ENCODE results near the gene TMUB1.

TMUB1 gene

GRCh38 chr7:151079199-151079910 lies 3.9 kb downstream of the TMUB1 start:
- peaks cover 51% of the 10 kb centered on the region for H3K36me3 ChIP-seq (replicated peaks)
- in situ Hi-C loops (cut with MboI; ENCODE audit: low sequenced_read_pairs): no loop called here
- DNase-seq (ENCODE audit: low spot score in 2 of 2): no peak
- no peaks in the 10 kb centered on the region for H3K27me3 ChIP-seq (ENCODE audit: low read depth)
- H3K9me3 ChIP-seq: no peaks in the 10 kb centered on the region
- H3K4me1 ChIP-seq: peaks cover 24% of the 10 kb centered on the region
- H3K4me3 ChIP-seq: peak overlapping the region; percentile 98

GRCh38 chr7:151078233-151079040 lies 4.9 kb downstream of the TMUB1 start:
- DNase-seq (ENCODE audit: low spot score in 2 of 2): peak in 1 of 2 experiments; percentile 50
- peaks cover 61% of the 10 kb centered on the region for H3K36me3 ChIP-seq (replicated peaks)
- in situ Hi-C loops (cut with MboI; ENCODE audit: low sequenced_read_pairs): no loop called here
- H3K9me3 ChIP-seq: no peaks in the 10 kb centered on the region
- H3K27me3 ChIP-seq (ENCODE audit: low read depth): no peaks in the 10 kb centered on the region
- H3K4me3 ChIP-seq: no peak overlapping the region
- peaks cover 24% of the 10 kb centered on the region for H3K4me1 ChIP-seq

- H3K9me3 ChIP-seq: no peaks in the 10 kb centered on the region
- peaks cover 66% of the 10 kb centered on the region for H3K36me3 ChIP-seq (replicated peaks)
- H3K4me3 ChIP-seq: no peak overlapping the region
- in situ Hi-C loops (cut with MboI; ENCODE audit: low sequenced_read_pairs): no loop called here
- no peaks in the 10 kb centered on the region for H3K27me3 ChIP-seq (ENCODE audit: low read depth)
- peaks cover 24% of the 10 kb centered on the region for H3K4me1 ChIP-seq
- no peak for DNase-seq (ENCODE audit: low spot score in 2 of 2)
Measured at GRCh38 chr7:151077705-151078232, 5.5 kb downstream of the TMUB1 start.

GRCh38 chr7:151076863-151077704 lies 6.2 kb downstream of the TMUB1 start:
- Histone ChIP-seq H3K4me1 (peaks cover 19% of the 10 kb centered on the region), H3K27me3 (ENCODE audit: low read depth) (no peaks in the 10 kb centered on the region), H3K36me3 (replicated peaks) (peaks cover 73% of the 10 kb centered on the region), H3K4me3 (no peak overlapping the region), H3K9me3 (no peaks in the 10 kb centered on the region)
- in situ Hi-C loops (cut with MboI; ENCODE audit: low sequenced_read_pairs): no loop called here
- peak in 1 of 2 experiments; percentile 65 for DNase-seq (ENCODE audit: low spot score in 2 of 2)

GRCh38 chr7:151075978-151076426 lies 7.3 kb downstream of the TMUB1 start:
- peaks cover 77% of the 10 kb centered on the region for H3K36me3 ChIP-seq (replicated peaks)
- H3K4me3 ChIP-seq: no peak overlapping the region
- H3K9me3 ChIP-seq: no peaks in the 10 kb centered on the region
- DNase-seq (ENCODE audit: low spot score in 2 of 2): no peak
- peaks cover 9% of the 10 kb centered on the region for H3K4me1 ChIP-seq
- in situ Hi-C loops (cut with MboI; ENCODE audit: low sequenced_read_pairs): no loop called here
- no peaks in the 10 kb centered on the region for H3K27me3 ChIP-seq (ENCODE audit: low read depth)

GRCh38 chr7:151075662-151075971 lies 7.7 kb downstream of the TMUB1 start:
- no peaks in the 10 kb centered on the region for H3K9me3 ChIP-seq
- no peaks in the 10 kb centered on the region for H3K27me3 ChIP-seq (ENCODE audit: low read depth)
- H3K4me1 ChIP-seq: peaks cover 9% of the 10 kb centered on the region
- no peak for DNase-seq (ENCODE audit: low spot score in 2 of 2)
- in situ Hi-C loops (cut with MboI; ENCODE audit: low sequenced_read_pairs): no loop called here
- no peak overlapping the region for H3K4me3 ChIP-seq
- H3K36me3 ChIP-seq (replicated peaks): peaks cover 79% of the 10 kb centered on the region

- no peak overlapping the region for H3K4me3 ChIP-seq
- in situ Hi-C loops (cut with MboI; ENCODE audit: low sequenced_read_pairs): no loop called here
- H3K9me3 ChIP-seq: no peaks in the 10 kb centered on the region
- peaks cover 9% of the 10 kb centered on the region for H3K4me1 ChIP-seq
- H3K27me3 ChIP-seq (ENCODE audit: low read depth): no peaks in the 10 kb centered on the region
- H3K36me3 ChIP-seq (replicated peaks): peaks cover 85% of the 10 kb centered on the region
- DNase-seq (ENCODE audit: low spot score in 2 of 2): no peak
Measured at GRCh38 chr7:151074817-151075661, 8.3 kb downstream of the TMUB1 start.

- H3K36me3 ChIP-seq (replicated peaks): peaks cover 86% of the 10 kb centered on the region
- H3K9me3 ChIP-seq: no peaks in the 10 kb centered on the region
- no peak for DNase-seq (ENCODE audit: low spot score in 2 of 2)
- H3K4me3 ChIP-seq: no peak overlapping the region
- H3K27me3 ChIP-seq (ENCODE audit: low read depth): no peaks in the 10 kb centered on the region
- H3K4me1 ChIP-seq: peaks cover 3% of the 10 kb centered on the region
- in situ Hi-C loops (cut with MboI; ENCODE audit: low sequenced_read_pairs): no loop called here
Measured at GRCh38 chr7:151073990-151074389, 9.3 kb downstream of the TMUB1 start.

- H3K9me3 ChIP-seq: no peaks in the 10 kb centered on the region
- in situ Hi-C loops (cut with MboI; ENCODE audit: low sequenced_read_pairs): no loop called here
- peaks cover 93% of the 10 kb centered on the region for H3K36me3 ChIP-seq (replicated peaks)
- H3K4me3 ChIP-seq: no peak overlapping the region
- H3K27me3 ChIP-seq (ENCODE audit: low read depth): no peaks in the 10 kb centered on the region
- H3K4me1 ChIP-seq: no peaks in the 10 kb centered on the region
- DNase-seq (ENCODE audit: low spot score in 2 of 2): no peak
Measured at GRCh38 chr7:151071032-151071866, 12.0 kb downstream of the TMUB1 start.

- H3K27me3 ChIP-seq (ENCODE audit: low read depth): no peaks in the 10 kb centered on the region
- H3K36me3 ChIP-seq (replicated peaks): peaks cover 90% of the 10 kb centered on the region
- in situ Hi-C loops (cut with MboI; ENCODE audit: low sequenced_read_pairs): no loop called here
- no peak for DNase-seq (ENCODE audit: low spot score in 2 of 2)
- H3K9me3 ChIP-seq: no peaks in the 10 kb centered on the region
- no peak overlapping the region for H3K4me3 ChIP-seq
- no peaks in the 10 kb centered on the region for H3K4me1 ChIP-seq
Measured at GRCh38 chr7:151070574-151070960, 12.7 kb downstream of the TMUB1 start.

- Histone ChIP-seq H3K36me3 (replicated peaks) (peaks cover 89% of the 10 kb centered on the region), H3K4me1 (no peaks in the 10 kb centered on the region), H3K27me3 (ENCODE audit: low read depth) (no peaks in the 10 kb centered on the region), H3K4me3 (no peak overlapping the region), H3K9me3 (no peaks in the 10 kb centered on the region)
- DNase-seq (ENCODE audit: low spot score in 2 of 2): no peak
- in situ Hi-C loops (cut with MboI; ENCODE audit: low sequenced_read_pairs): no loop called here
Measured at GRCh38 chr7:151069841-151070573, 13.3 kb downstream of the TMUB1 start.

All from HAP-1 (cell line).